PFSK-1 (cell line): ENCODE results near the gene TNN.

ENCODE experiments used
- FOXP2 ChIP-seq: optimal IDR thresholded peaks from 2 replicates; pipeline ENCODE3; 2011; ENCODE audit warnings: borderline replicate concordance, control low read depth, inconsistent platforms; ENCODE audit not compliant: insufficient read depth; ENCODE audit errors: extremely low read length, extremely low read depth
- POLR2AphosphoS5 ChIP-seq: IDR thresholded peaks from 2 replicates; pipeline ENCODE4 v1.6.1; 2012; ENCODE audit warnings: low read depth, mild to moderate bottlenecking, control low read depth, low read length, moderate library complexity
- REST ChIP-seq, 2 experiments: IDR thresholded peaks; 2 replicates each; pipeline versions ENCODE4 v1.6.1 to v1.8.0; 2011 to 2012; ENCODE audit warnings: low read depth in 2 of 2, low read length in 2 of 2, control low read depth in 1 of 2, inconsistent platforms in 1 of 2, mild to moderate bottlenecking in 1 of 2, moderate library complexity in 1 of 2; ENCODE audit not compliant: insufficient read depth in 1 of 2
- SIN3A ChIP-seq: IDR thresholded peaks from 2 replicates; pipeline ENCODE4 v1.6.1; 2012; ENCODE audit warnings: mild to moderate bottlenecking, low read length, moderate library complexity, borderline replicate concordance; ENCODE audit not compliant: insufficient read depth
- TAF1 ChIP-seq: IDR thresholded peaks from 2 replicates; pipeline ENCODE4 v1.6.1; 2012; ENCODE audit warnings: low read length, control low read depth, borderline replicate concordance; ENCODE audit not compliant: insufficient read depth

The TNN gene

GRCh38 chr1:175163702-175164101 is 96.1 kb downstream of the TNN start:
- TF ChIP-seq FOXP2 (no peak), SIN3A (no peak), POLR2AphosphoS5 (no peak)

DNA sequence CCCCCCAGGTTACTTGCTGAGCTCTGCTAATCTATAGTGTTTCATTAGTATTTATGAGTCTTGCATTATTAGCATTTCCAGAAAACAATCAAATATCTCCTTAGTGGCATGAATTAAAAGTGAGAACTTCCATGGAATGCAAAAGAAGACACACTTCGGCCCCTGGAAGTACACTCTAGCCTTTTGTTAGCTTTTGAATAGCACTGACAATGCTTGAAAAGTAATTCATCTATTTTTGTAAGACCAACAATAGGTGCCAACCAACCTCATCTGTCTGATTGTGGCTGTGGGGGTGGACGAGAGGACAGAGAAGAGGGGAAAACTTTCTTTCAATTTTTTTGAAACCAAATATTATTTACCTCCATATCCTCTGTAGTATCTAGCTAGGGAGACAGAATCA is 97.1 kb downstream of the TNN start:
- no peak for TF ChIP-seq POLR2AphosphoS5

DNA sequence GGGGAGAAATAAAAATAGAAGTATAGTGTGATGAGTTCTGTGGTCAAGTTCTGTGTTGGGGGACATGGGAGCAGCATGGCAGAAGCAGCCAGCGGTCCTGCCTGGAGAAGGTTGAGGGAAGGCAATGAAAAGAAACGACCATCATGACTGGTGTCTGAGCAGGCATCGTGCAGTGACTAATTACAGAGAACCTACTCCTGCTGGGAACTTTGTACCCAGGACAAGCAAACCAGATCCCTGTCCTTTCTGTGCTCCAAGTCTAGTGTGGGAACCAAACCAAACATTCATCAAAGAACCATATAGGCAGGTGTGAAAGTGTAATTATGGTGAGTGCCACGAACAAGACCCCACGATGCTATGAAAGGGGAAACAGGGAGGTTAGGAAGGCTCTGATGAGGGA is 99.1 kb downstream of the TNN start:
- no peak for TF ChIP-seq FOXP2
- TF ChIP-seq POLR2AphosphoS5 = no peak
- TF ChIP-seq SIN3A = no peak
- no peak for TF ChIP-seq REST (IDR thresholded peaks at IDR 0.05; ENCODE audit: insufficient read depth in 1 of 2, low read depth in 2 of 2, low read length in 2 of 2)
- no peak for TF ChIP-seq TAF1

GRCh38 chr1:175167861-175168260 is 100.2 kb downstream of the TNN start:
- TF ChIP-seq SIN3A = no peak
- no peak for TF ChIP-seq POLR2AphosphoS5
- TF ChIP-seq FOXP2 = no peak
- TF ChIP-seq TAF1 = no peak
- TF ChIP-seq REST (IDR thresholded peaks at IDR 0.05; ENCODE audit: insufficient read depth in 1 of 2, low read depth in 2 of 2, low read length in 2 of 2) = no peak

- TF ChIP-seq SIN3A (no peak), FOXP2 (no peak), POLR2AphosphoS5 (no peak), REST (IDR thresholded peaks at IDR 0.05; ENCODE audit: insufficient read depth in 1 of 2, low read depth in 2 of 2, low read length in 2 of 2) (no peak), TAF1 (no peak)
These were observed 101.1 kb downstream of the TNN start for GRCh38 chr1:175168782-175169181.

DNA sequence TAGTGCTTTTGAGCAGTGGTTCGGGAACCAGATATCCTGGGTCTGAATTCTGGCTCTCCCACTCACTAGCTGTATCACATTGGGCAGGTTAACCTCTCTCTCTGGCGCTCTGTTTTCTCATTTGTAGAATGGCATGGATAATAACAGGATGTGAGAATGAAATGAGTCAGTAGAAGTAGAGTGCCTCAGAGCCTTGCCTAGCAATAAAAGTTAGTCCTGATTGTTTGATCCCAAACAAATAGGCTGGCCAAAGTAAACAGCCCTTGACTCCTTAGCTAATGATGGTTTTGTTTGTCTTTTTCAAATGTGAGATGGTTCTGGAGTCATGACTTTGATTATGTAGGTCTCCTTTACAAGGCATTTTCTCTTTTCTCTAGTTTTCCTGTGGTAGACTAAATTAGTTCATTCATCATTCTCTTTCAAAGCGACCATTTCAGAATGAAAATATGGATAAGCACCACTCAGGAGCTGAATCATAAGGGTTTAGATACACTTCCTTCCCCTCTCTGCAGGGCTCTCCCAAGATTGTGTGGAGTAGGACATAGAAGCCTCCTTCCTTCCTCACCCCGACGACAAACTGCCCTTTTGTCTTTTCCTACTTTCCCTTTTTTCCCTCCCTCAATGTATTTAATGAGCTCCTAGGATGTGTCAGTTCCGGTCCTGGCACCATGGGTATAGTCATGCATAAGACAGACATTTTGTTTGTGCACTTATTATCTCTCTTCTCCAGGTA is 101.8 kb downstream of the TNN start:
- TF ChIP-seq TAF1 (peak; percentile 38; the same call in 1 of the 2 replicates), REST (IDR thresholded peaks at IDR 0.05; ENCODE audit: insufficient read depth in 1 of 2, low read depth in 2 of 2, low read length in 2 of 2) (peak in 1 of 2 experiments; percentile 12; a peak in 1 of 4 replicates), POLR2AphosphoS5 (no peak)
